Measurements from ENCODE around the gene TMEM164.

The TMEM164 gene

GRCh38 chrX:110004215-110004614, 1.3 kb downstream of the TMEM164 start:
- DNase-seq = peak in 1 of 3 experiments; percentile 21

GRCh38 chrX:110004731-110005369, 1.9 kb downstream of the TMEM164 start:
- DNase-seq = peak in 1 of 3 experiments; percentile 39

GRCh38 chrX:110006161-110006560, 3.2 kb downstream of the TMEM164 start:
- no peak for DNase-seq

GRCh38 chrX:110006821-110007375, 4.0 kb downstream of the TMEM164 start:
- no peak for DNase-seq

GRCh38 chrX:110008011-110008635, 5.2 kb downstream of the TMEM164 start:
- DNase-seq = no peak

GRCh38 chrX:110012818-110013485, 10.0 kb downstream of the TMEM164 start:
- peak; percentile 67 to 94 (median 78) for DNase-seq

- no peak for DNase-seq
Measured at GRCh38 chrX:110013968-110014367, 11.1 kb downstream of the TMEM164 start.

GRCh38 chrX:110015032-110015431, 12.1 kb downstream of the TMEM164 start:
- DNase-seq = no peak

- no peak for DNase-seq
Measured at GRCh38 chrX:110015915-110016314, 13.0 kb downstream of the TMEM164 start.

GRCh38 chrX:110020536-110020935, 17.6 kb downstream of the TMEM164 start:
- DNase-seq = no peak

GRCh38 chrX:110021258-110022022, 18.5 kb downstream of the TMEM164 start:
- DNase-seq = no peak

GRCh38 chrX:110022599-110023448, 19.9 kb downstream of the TMEM164 start:
- DNase-seq = peak in 1 of 3 experiments; percentile 51

GRCh38 chrX:110025395-110025794, 22.5 kb downstream of the TMEM164 start:
- peak in 2 of 3 experiments; percentile 24 to 61 for DNase-seq

GRCh38 chrX:110026099-110026844, 23.4 kb downstream of the TMEM164 start:
- DNase-seq = peak in 1 of 3 experiments; percentile 43

GRCh38 chrX:110032534-110033147, 29.7 kb downstream of the TMEM164 start:
- DNase-seq = peak in 2 of 3 experiments; percentile 25 to 45

- DNase-seq = no peak
Measured at GRCh38 chrX:110034036-110034435, 31.1 kb downstream of the TMEM164 start.

- no peak for DNase-seq
Measured at GRCh38 chrX:110036162-110037033, 33.5 kb downstream of the TMEM164 start.

- no peak for DNase-seq
Measured at GRCh38 chrX:110037178-110037577, 34.3 kb downstream of the TMEM164 start.

- DNase-seq = no peak
Measured at GRCh38 chrX:110038900-110039299, 36.0 kb downstream of the TMEM164 start.

- DNase-seq = no peak
Measured at GRCh38 chrX:110041980-110042379, 39.1 kb downstream of the TMEM164 start.
